ENCODE results near the gene LRRIQ4.

LRRIQ4 gene

DNA sequence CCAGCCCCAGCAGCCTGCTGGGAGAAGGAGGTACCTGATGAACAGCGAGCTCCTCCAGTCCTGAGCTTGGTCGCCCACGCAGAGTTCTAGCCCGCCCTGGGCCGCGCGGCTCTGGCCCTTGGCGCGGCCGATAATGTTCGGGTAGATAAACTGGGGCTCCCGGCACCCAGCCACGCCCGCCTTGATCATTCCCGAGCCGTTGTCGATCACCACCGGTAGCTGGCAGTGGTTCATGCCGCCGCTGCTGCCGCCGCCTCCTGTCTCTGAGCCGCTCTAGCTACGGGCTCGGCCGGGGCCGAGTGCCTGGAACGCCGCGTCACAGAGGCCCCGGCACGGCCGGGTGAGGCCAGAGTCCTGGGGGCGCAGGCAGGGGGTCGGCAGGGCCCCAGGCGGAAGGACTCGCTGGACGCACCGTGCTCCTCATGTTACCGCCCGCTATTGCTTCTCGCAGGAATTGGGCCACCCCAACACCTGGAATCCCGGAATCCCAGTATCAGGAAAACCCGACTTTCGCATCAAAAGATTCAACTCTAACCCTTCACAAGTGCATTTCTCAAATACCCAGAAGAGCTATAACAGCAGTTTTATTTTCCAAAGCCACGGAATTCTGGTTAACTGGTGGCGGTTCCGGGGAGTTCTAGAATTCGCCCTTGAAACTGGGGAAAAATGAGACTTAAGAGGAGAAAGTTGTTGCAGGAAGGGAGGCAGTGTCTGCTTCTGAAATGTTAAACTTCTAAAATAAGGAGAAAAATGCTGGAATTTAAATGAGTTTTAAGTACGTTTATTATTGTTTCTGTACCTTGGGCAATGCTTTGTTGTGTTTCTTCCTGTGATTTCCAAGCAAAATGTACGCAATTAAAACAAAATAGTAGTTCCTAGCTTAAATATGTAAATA lies 43.1 kb upstream of the LRRIQ4 start, which contains the start of gene ACTRT3 (continued):
- TF ChIP-seq, protein P1, sequence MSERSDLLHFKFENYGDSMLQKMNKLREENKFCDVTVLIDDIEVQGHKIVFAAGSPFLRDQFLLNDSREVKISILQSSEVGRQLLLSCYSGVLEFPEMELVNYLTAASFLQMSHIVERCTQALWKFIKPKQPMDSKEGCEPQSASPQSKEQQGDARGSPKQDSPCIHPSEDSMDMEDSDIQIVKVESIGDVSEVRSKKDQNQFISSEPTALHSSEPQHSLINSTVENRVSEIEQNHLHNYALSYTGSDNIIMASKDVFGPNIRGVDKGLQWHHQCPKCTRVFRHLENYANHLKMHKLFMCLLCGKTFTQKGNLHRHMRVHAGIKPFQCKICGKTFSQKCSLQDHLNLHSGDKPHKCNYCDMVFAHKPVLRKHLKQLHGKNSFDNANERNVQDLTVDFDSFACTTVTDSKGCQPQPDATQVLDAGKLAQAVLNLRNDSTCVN (tag by site-specific recombination; optimal IDR thresholded peaks at IDR 0.05) = peak; percentile 72
- TF ChIP-seq ZBTB7A (tag by site-specific recombination; IDR thresholded peaks at IDR 0.05; ENCODE audit: low read depth) (0 out of 2 replicates have a peak, but pooled peaks have one; percentile 69), PRDM6 (tag by site-specific recombination; IDR thresholded peaks at IDR 0.05) (peak; percentile 88), REST (tag by site-specific recombination; IDR thresholded peaks at IDR 0.05) (0 out of 2 replicates have a peak, but pooled peaks have one; percentile 39), SETDB1 (IDR thresholded peaks at IDR 0.05; ENCODE audit: insufficient read length, low read length) (no peak), ZSCAN5A (tag by site-specific recombination; IDR thresholded peaks at IDR 0.05) (0 out of 2 replicates have a peak, but pooled peaks have one; percentile 34), KLF1 (tag by site-specific recombination; IDR thresholded peaks at IDR 0.05) (peak; percentile 30; the same call in 1 of the 2 replicates), ZNF223 (tag by site-specific recombination; IDR thresholded peaks at IDR 0.05) (peak; percentile 59; the same call in 1 of the 2 replicates), ZBTB20 (tag by site-specific recombination; IDR thresholded peaks at IDR 0.05) (peak; percentile 97), PATZ1 (tag by site-specific recombination; IDR thresholded peaks at IDR 0.05) (peak; percentile 83), PBX3 (CRISPR knock-in tag; IDR thresholded peaks at IDR 0.05) (no peak), TRIM28 (IDR thresholded peaks at IDR 0.05; ENCODE audit: borderline replicate concordance, low read length) (peak; percentile 48; the same call in 1 of the 2 replicates), ZNF174 (tag by site-specific recombination; IDR thresholded peaks at IDR 0.05) (no peak), ZNF423 (tag by site-specific recombination; IDR thresholded peaks at IDR 0.05) (0 out of 2 replicates have a peak, but pooled peaks have one; percentile 17), ZBTB8A (tag by site-specific recombination; IDR thresholded peaks at IDR 0.05) (peak; percentile 93), KLF9 (tag by site-specific recombination; IDR thresholded peaks at IDR 0.05; ENCODE audit: low read depth) (peak; percentile 26; the same call in 1 of the 2 replicates), KLF7 (tag by site-specific recombination; IDR thresholded peaks at IDR 0.05; ENCODE audit: borderline replicate concordance) (0 out of 2 replicates have a peak, but pooled peaks have one; percentile 30), PRDM10 (tag by site-specific recombination; IDR thresholded peaks at IDR 0.05) (peak; percentile 71), ZNF24 (tag by site-specific recombination; IDR thresholded peaks at IDR 0.05) (no peak)
- TF ChIP-seq, protein P2, sequence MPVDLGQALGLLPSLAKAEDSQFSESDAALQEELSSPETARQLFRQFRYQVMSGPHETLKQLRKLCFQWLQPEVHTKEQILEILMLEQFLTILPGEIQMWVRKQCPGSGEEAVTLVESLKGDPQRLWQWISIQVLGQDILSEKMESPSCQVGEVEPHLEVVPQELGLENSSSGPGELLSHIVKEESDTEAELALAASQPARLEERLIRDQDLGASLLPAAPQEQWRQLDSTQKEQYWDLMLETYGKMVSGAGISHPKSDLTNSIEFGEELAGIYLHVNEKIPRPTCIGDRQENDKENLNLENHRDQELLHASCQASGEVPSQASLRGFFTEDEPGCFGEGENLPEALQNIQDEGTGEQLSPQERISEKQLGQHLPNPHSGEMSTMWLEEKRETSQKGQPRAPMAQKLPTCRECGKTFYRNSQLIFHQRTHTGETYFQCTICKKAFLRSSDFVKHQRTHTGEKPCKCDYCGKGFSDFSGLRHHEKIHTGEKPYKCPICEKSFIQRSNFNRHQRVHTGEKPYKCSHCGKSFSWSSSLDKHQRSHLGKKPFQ (tag by site-specific recombination; IDR thresholded peaks at IDR 0.05) = 0 out of 2 replicates have a peak, but pooled peaks have one; percentile 16

All from HEK293 (cell line).